Gastrocnemius medialis (tissue), 4 donors: ENCODE data around the gene TGM2.

ENCODE experiments used
- POLR2A ChIP-seq, 2 donors: fragments of 450-650 bp; IDR thresholded peaks; one replicate each; pipeline ENCODE4 v1.6.1; 2017; ENCODE audit warnings: antibody characterized with exemption in 2 of 2, mild to moderate bottlenecking in 2 of 2, moderate library complexity in 2 of 2
- TF ChIP-seq, protein P1 (sequence below), 5 experiments: fragments of 450-650 bp in 3 of 5; fragments of 200-600 bp in 2 of 5; sonication (generic) in 2 of 5; IDR thresholded peaks in 4 of 5; conservative IDR thresholded peaks in 1 of 5; 1 replicate in 4 of 5; 2 replicates in 1 of 5; pipeline ENCODE4 v1.5.1; 2016 to 2019; ENCODE audit warnings: antibody characterized with exemption in 5 of 5, mild to moderate bottlenecking in 3 of 5, moderate library complexity in 3 of 5

DNA sequence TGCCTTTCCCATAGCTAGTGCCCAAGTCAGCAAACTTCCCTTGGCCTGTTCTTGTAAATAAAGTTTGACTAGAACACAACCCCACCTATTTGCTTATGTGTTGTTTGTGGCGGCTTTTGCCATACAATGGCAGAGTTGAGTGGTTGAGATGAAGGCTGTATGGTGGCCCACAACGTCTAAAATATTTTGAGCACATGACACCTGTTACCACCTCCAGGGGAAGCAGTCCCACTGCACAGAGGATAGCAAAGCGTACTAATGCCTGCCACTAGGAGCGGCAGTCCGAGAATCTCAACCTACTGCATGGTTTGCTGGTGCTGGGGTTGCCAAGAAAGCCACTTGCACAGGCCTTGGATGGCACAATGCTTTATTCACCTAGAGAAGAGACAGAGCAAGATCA, 58.6 kb downstream of the TGM2 start:
- TF ChIP-seq, protein P1, sequence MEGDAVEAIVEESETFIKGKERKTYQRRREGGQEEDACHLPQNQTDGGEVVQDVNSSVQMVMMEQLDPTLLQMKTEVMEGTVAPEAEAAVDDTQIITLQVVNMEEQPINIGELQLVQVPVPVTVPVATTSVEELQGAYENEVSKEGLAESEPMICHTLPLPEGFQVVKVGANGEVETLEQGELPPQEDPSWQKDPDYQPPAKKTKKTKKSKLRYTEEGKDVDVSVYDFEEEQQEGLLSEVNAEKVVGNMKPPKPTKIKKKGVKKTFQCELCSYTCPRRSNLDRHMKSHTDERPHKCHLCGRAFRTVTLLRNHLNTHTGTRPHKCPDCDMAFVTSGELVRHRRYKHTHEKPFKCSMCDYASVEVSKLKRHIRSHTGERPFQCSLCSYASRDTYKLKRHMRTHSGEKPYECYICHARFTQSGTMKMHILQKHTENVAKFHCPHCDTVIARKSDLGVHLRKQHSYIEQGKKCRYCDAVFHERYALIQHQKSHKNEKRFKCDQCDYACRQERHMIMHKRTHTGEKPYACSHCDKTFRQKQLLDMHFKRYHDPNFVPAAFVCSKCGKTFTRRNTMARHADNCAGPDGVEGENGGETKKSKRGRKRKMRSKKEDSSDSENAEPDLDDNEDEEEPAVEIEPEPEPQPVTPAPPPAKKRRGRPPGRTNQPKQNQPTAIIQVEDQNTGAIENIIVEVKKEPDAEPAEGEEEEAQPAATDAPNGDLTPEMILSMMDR (IDR thresholded peaks at IDR 0.05 in 4 of 5, conservative IDR thresholded peaks at IDR 0.05 in 1 of 5): no peak
- TF ChIP-seq POLR2A (IDR thresholded peaks at IDR 0.05): no peak
